Measurements from ENCODE around the gene CA9. TPM values are rescaled to one million over a fixed set of nuclear protein-coding genes. Genes with fewer than 3 reads are reported as not detected.

The CA9 gene
- total and polyA plus RNA-seq, 2 experiments from 2014 or later: 1.1 TPM; not detected in 1

DNA sequence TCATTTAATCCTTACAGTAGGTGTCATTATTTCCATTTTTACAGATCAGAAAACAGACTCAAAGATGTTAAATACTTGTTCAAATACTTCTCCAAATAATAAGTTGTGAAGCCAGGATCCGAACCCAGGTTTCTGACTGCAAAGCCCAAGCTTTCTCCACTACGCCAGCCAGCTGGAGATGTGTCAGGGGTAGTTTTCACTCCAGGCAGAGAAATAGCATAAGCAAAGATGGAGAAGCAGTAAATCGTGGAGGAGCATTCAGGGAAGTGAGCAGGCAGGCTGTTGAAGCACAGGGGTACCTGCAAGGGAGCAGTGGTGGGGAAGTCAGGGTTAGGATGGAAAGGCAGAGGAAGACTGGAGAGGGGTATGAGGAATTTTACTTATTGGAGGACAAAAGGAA, 55.4 kb downstream of the CA9 start (continued):
- TF ChIP-seq EZH2 (IDR thresholded peaks at IDR 0.05; ENCODE audit: low read depth, unreplicated experiment) (no peak), POLR2AphosphoS5 (IDR thresholded peaks at IDR 0.05; ENCODE audit: low read depth) (no peak), ZNF114 (CRISPR knock-in tag; IDR thresholded peaks at IDR 0.05) (no peak)
- TF ChIP-seq, protein P1, sequence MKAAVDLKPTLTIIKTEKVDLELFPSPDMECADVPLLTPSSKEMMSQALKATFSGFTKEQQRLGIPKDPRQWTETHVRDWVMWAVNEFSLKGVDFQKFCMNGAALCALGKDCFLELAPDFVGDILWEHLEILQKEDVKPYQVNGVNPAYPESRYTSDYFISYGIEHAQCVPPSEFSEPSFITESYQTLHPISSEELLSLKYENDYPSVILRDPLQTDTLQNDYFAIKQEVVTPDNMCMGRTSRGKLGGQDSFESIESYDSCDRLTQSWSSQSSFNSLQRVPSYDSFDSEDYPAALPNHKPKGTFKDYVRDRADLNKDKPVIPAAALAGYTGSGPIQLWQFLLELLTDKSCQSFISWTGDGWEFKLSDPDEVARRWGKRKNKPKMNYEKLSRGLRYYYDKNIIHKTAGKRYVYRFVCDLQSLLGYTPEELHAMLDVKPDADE (IDR thresholded peaks at IDR 0.05): no peak

DNA sequence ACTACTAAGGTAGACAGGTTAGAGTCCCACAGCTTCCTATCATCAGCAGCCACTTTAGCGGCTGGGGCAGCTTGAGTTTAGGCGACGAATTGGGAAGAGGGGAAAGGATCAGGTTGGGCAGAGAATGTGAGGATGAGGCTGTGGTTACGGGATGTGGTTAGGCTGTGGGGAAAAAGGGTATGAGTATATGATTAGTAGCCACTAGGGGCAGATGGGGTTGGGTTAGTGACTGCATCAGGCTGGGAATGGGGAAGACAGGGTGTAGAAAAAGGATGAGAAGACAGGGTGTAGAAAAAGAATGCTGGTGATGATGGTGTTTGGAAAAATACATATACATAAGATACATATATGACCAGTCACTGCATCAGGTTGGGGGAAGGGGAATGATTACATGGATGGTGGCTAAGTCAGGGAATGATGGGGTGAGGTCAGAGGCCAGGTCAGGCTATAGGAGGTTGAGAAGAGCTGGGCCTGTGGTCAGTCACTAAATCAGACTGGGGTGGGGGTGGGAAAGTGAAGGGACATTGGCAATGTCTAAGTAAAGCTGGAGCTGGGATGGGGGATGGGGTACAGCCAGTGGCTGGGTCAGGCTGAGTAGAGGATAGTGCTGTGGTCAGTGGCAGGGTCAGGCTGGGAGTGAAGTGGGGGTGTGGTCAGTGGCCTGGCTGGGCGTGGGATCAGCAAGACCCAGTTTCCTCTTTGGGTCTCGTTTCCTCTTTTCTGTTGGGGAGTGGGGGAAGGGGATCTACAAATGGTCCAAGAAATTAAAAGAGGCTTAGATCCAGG, 56.2 kb downstream of the CA9 start:
- peak overlapping the region; percentile 91 for H3K4me3 ChIP-seq
- no peaks in the 10 kb centered on the region for H3K9me2 ChIP-seq (ENCODE audit: insufficient read depth)
- DNase-seq (ENCODE audit: low spot score): peak; percentile 90
- peaks cover 8% of the 10 kb centered on the region for H3K27me3 Mint-ChIP-seq (ENCODE audit: insufficient read depth, low read depth, poor library complexity)
- H4K20me1 ChIP-seq (replicated peaks; ENCODE audit: insufficient read depth): peaks cover 15% of the 10 kb centered on the region
- H3K27ac ChIP-seq (ENCODE audit: low read depth): peak overlapping the region; percentile 1
- peaks cover 3% of the 10 kb centered on the region for H3K36me3 ChIP-seq (ENCODE audit: insufficient read depth)
- ATAC-seq: peak; percentile 22
- H3K4me3 Mint-ChIP-seq: no peak overlapping the region; the same call in 1 of the 3 replicates
- peaks cover 16% of the 10 kb centered on the region for H3K36me3 Mint-ChIP-seq (ENCODE audit: low read depth)
- H3K9me3 Mint-ChIP-seq: no peaks in the 10 kb centered on the region; the same call in 2 of the 3 replicates
- H3F3A ChIP-seq (replicated peaks; ENCODE audit: low read depth): peaks cover 4% of the 10 kb centered on the region; the same call in 1 of the 2 replicates
- peaks cover 52% of the 10 kb centered on the region for H3K79me2 ChIP-seq (replicated peaks; ENCODE audit: insufficient read depth)
- peak overlapping the region; percentile 90 for H3K4me2 ChIP-seq
- H3K4me1 Mint-ChIP-seq: peaks cover 13% of the 10 kb centered on the region
- H3K4me1 ChIP-seq (ENCODE audit: insufficient read depth): peaks cover 41% of the 10 kb centered on the region
- no peaks in the 10 kb centered on the region for H3K27me3 ChIP-seq (ENCODE audit: insufficient read depth)
- no peak overlapping the region for H2AFZ ChIP-seq
- H3K27ac Mint-ChIP-seq: peak overlapping the region; percentile 42; the same call in 1 of the 2 replicates
- TF ChIP-seq NANOG (IDR thresholded peaks at IDR 0.05; ENCODE audit: borderline replicate concordance) (no peak), CTCF (conservative IDR thresholded peaks at IDR 0.05; ENCODE audit: low read depth in 2 of 2) (peak; percentile 57 to 72), EZH2 (IDR thresholded peaks at IDR 0.05; ENCODE audit: low read depth, unreplicated experiment) (no peak), JUNB (IDR thresholded peaks at IDR 0.05; ENCODE audit: unreplicated experiment) (no peak)

- no peak overlapping the region for H3K27ac ChIP-seq (ENCODE audit: low read depth)
- peak overlapping the region; percentile 90 for H3K4me2 ChIP-seq
- peak overlapping the region; percentile 42; the same call in 1 of the 2 replicates for H3K27ac Mint-ChIP-seq
- H4K20me1 ChIP-seq (replicated peaks; ENCODE audit: insufficient read depth): peaks cover 15% of the 10 kb centered on the region
- H3K27me3 Mint-ChIP-seq (ENCODE audit: insufficient read depth, low read depth, poor library complexity): peaks cover 8% of the 10 kb centered on the region
- no peak overlapping the region for H2AFZ ChIP-seq
- H3K4me3 ChIP-seq: peak overlapping the region; percentile 91; the same call in 1 of the 2 replicates
- peaks cover 41% of the 10 kb centered on the region for H3K4me1 ChIP-seq (ENCODE audit: insufficient read depth)
- no peaks in the 10 kb centered on the region for H3K27me3 ChIP-seq (ENCODE audit: insufficient read depth)
- peaks cover 52% of the 10 kb centered on the region for H3K79me2 ChIP-seq (replicated peaks; ENCODE audit: insufficient read depth)
- no peak for ATAC-seq
- peaks cover 17% of the 10 kb centered on the region for H3K36me3 Mint-ChIP-seq (ENCODE audit: low read depth)
- peaks cover 10% of the 10 kb centered on the region; the same call in 1 of the 2 replicates for H3F3A ChIP-seq (replicated peaks; ENCODE audit: low read depth)
- peaks cover 13% of the 10 kb centered on the region for H3K4me1 Mint-ChIP-seq
- H3K9me3 Mint-ChIP-seq: no peaks in the 10 kb centered on the region; the same call in 2 of the 3 replicates
- no peak for DNase-seq (ENCODE audit: low spot score)
- no peak overlapping the region; the same call in 1 of the 3 replicates for H3K4me3 Mint-ChIP-seq
- no peaks in the 10 kb centered on the region for H3K9me2 ChIP-seq (ENCODE audit: insufficient read depth)
- H3K36me3 ChIP-seq (ENCODE audit: insufficient read depth): peaks cover 9% of the 10 kb centered on the region
- TF ChIP-seq CTCF (conservative IDR thresholded peaks at IDR 0.05; ENCODE audit: low read depth in 2 of 2): no peak
- TF ChIP-seq CREB1 (CRISPR knock-in tag; IDR thresholded peaks at IDR 0.05; ENCODE audit: low read depth): no peak
These were observed 56.7 kb downstream of the CA9 start for GRCh38 chr9:35730486-35730854.
